ENCODE measurements around the gene ZNF892. TPM values are rescaled to one million over a fixed set of nuclear protein-coding genes. Genes with fewer than 3 reads are reported as not detected.

The ZNF892 gene
- polyA plus RNA-seq (2012; ENCODE audit: insufficient read depth, insufficient read length, low read depth) = 0.91 TPM

DNA sequence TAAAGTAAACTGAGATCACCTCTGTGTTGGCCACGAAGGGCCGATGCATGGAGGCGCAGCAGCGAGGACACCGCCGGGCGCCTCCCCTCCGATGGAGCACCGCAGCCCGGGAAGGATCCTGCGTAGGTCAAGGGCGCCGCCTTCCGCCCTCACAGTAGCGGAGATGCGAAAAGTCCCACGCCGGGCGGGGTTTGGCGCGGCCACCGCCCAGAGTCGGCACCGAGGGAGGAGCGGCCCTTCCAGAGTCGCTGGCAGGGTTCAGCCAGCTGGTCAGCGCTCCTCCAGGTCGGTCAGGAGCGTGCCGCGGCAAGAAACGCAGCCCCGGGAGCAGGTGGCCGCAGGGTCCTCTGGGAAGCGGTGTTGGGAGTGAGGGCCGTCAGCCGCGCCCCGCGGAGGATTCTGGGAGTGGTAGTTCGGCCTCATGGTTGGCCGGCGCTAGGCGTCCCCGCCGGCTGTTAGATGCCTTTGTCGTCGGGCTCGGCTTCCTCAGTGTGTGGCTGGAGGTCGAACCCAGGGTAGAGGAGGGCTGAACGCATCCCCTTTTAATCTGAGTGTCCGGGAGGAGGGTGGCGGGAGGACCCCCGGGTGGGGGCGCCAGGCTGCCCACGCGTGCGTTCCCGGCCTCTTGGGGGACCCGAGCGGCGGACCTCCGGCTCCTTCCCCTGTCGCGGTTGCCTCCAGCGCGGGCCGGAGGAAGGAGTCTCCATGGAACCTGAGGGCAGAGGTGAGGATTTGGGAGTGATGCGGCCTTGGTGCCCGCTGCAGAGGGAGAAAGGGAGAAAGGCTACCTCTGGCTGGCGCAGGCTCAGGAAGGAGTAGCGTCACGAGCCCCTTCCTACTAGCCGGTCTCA is at the start of gene ZNF892:
ZNF892 (plus strand) TSS at position 411 of the 851 bp plus-strand sequence; CDS start at position 706, 295 bp downstream.
- H3K27me3 ChIP-seq = no peaks in the 10 kb centered on the region

GRCh38 chr2:95158441-95158840 is 48.9 kb upstream of the ZNF892 start:
- H3K4me3 ChIP-seq (ENCODE audit: low read depth, low read length) = peak overlapping the region; percentile 64

More for the DNA sequence above, at the start of gene ZNF892:
- 0 out of 2 replicates have a peak, but pooled peaks have one; percentile 2 for TF ChIP-seq CTCF (IDR thresholded peaks at IDR 0.05; ENCODE audit: low read depth, low read length)
- no peaks in the 10 kb centered on the region for H3K4me1 ChIP-seq
- H3K9me3 ChIP-seq = no peaks in the 10 kb centered on the region
- H3K4me3 ChIP-seq (ENCODE audit: low read depth, low read length) = peak within 1 kb of the TSS; percentile 67
- peak; percentile 86 for DNase-seq
- H3K36me3 ChIP-seq = no peaks in the 10 kb centered on the region; the same call in 1 of the 2 replicates

GRCh38 chr2:95158891-95159619 is 48.3 kb upstream of the ZNF892 start:
- H3K36me3 ChIP-seq = no peaks in the 10 kb centered on the region
- DNase-seq = peak; percentile 19
- no peaks in the 10 kb centered on the region for H3K27me3 ChIP-seq
- no peaks in the 10 kb centered on the region for H3K9me3 ChIP-seq
- peak overlapping the region; percentile 64 for H3K4me3 ChIP-seq (ENCODE audit: low read depth, low read length)
- H3K4me1 ChIP-seq = no peaks in the 10 kb centered on the region
- no peak for TF ChIP-seq CTCF (IDR thresholded peaks at IDR 0.05; ENCODE audit: low read depth, low read length)

More at GRCh38 chr2:95158441-95158840, 48.9 kb upstream of the ZNF892 start:
- no peaks in the 10 kb centered on the region for H3K27me3 ChIP-seq
- H3K9me3 ChIP-seq = no peaks in the 10 kb centered on the region
- H3K4me1 ChIP-seq = no peaks in the 10 kb centered on the region
- DNase-seq = no peak
- no peaks in the 10 kb centered on the region for H3K36me3 ChIP-seq
- no peak for TF ChIP-seq CTCF (IDR thresholded peaks at IDR 0.05; ENCODE audit: low read depth, low read length)

DNA sequence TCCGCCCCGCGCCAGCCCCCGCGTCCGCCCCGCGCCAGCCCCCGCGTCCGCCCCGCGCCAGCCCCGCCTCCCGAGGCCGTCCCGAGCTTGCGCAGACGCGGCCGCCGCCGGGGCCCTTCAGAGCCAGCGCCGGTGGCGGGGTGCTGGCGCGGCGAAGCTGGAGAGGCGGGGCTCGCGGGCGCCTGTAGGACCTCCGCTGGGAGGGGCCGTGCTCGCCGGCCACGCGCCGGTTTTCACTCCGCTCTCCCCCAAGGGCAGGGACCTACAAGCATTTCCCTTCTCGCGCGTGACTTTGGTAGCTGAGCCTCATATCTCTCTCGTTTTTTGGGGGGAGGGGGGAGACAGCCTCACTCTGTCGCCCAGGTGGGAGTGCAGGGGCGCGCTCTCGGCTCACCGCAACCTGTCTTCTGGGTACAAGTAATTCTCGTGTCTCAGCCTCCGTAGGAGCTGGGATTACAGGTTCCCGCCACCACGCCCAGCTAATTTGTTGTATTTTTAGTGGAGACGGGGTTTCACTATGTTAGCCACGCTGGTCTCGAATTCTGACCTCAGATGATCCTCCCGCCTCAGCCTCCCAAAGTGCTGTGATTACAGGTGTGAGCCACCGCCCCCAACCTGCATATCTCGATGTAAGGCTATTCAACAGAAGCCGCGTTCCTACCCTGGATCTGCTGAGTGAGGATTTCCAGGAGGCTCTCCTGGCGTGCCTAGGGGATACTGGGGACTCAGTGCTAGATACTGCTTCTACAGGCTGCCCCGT is 47.5 kb upstream of the ZNF892 start, which contains the start of gene ZNF514:
ZNF514 (minus strand) TSS at position 159 of the 760 bp plus-strand sequence. CDS start 6,595 bp downstream, outside the sequence.
- DNase-seq = peak; percentile 66
- Histone ChIP-seq H3K9me3 (no peaks in the 10 kb centered on the region), H3K4me1 (no peaks in the 10 kb centered on the region), H3K4me3 (ENCODE audit: low read depth, low read length) (peak within 1 kb of the TSS; percentile 64), H3K27me3 (no peaks in the 10 kb centered on the region), H3K36me3 (no peaks in the 10 kb centered on the region)
- TF ChIP-seq CTCF (IDR thresholded peaks at IDR 0.05; ENCODE audit: low read depth, low read length) = no peak

- no peaks in the 10 kb centered on the region for H3K9me3 ChIP-seq
- H3K4me1 ChIP-seq = no peaks in the 10 kb centered on the region
- TF ChIP-seq CTCF (IDR thresholded peaks at IDR 0.05; ENCODE audit: low read depth, low read length) = no peak
- H3K4me3 ChIP-seq (ENCODE audit: low read depth, low read length) = peak overlapping the region; percentile 79
- no peaks in the 10 kb centered on the region for H3K27me3 ChIP-seq
- H3K36me3 ChIP-seq = no peaks in the 10 kb centered on the region
- no peak for DNase-seq
These were observed 42.3 kb upstream of the ZNF892 start for GRCh38 chr2:95165030-95165370.

Measured in BE2C (cell line).